Ovary (tissue), 9 donors: Measurements from ENCODE around the gene DENND4C. TPM values are rescaled to one million over a fixed set of nuclear protein-coding genes. Genes with fewer than 3 reads are reported as not detected.

Experiments
- DNase-seq, 5 donors: peaks; one replicate each; pipeline ENCODE4 v3.0.0-alpha.2; 2019 to 2020
- H3K27ac ChIP-seq, 2 donors: fragments of 200-600 bp; one replicate each; pipeline versions ENCODE4 v1.5.1 to v1.8.0; 2019 to 2022
- H3K27me3 ChIP-seq: fragments of 200-600 bp; one replicate; pipeline ENCODE4 v1.8.0; 2022
- H3K36me3 ChIP-seq: fragments of 200-600 bp; sonication (generic); one replicate; pipeline ENCODE4 v1.5.1; 2019
- H3K4me1 ChIP-seq: one replicate; pipeline ENCODE4 v1.8.1; 2013; ENCODE audit warnings: mild to moderate bottlenecking, moderate library complexity; ENCODE audit not compliant: insufficient read depth
- H3K4me3 ChIP-seq: fragments of 200-600 bp; sonication (generic); one replicate; pipeline ENCODE4 v1.5.1; 2017
- H3K9me3 ChIP-seq, 2 donors: fragments of 200-600 bp in 1 of 2; sonication (generic) in 1 of 2; one replicate each; pipeline versions ENCODE4 v1.5.1 to v1.8.1; 2013 to 2019; ENCODE audit warnings: mild to moderate bottlenecking in 1 of 2, moderate library complexity in 1 of 2
- EP300 ChIP-seq: sonication (generic); formaldehyde crosslinking; IDR thresholded peaks from one replicate; pipeline ENCODE4 v1.6.1; 2017; ENCODE audit warnings: antibody characterized with exemption
- POLR2A ChIP-seq: fragments of 450-650 bp; IDR thresholded peaks from one replicate; pipeline ENCODE4 v1.6.1; 2017; ENCODE audit warnings: antibody characterized with exemption, mild to moderate bottlenecking, moderate library complexity
- WGBS, 3 donors: extraction: QIAGEN DNeasy Blood & Tissue Kit in 1 of 3; methylation state at CpG; one replicate each; pipeline versions ENCODE4 v1.1.5 to v1.1.7; 2013 to 2017; 5-methylcytosine and 5-hydroxymethylcytosine counted together
- intact Hi-C, 4 donors: fragments of 100-400 bp; cut with DNase I; formaldehyde crosslinking; loops; one replicate each; pipeline versions ENCODE4 v1.11.0 to v1.15.1; 2022 to 2023
- polyA plus RNA-seq, 2 donors: library from polyadenylated mRNA; stranded (reverse); fragments of 200-250 nt in 1 of 2; fragments of 350-450 nt in 1 of 2; fragmentation: Illumina TruSeq in 1 of 2; extraction: RNeasy Lipid Tissue Mini Kit (QIAGEN cat#74804) in 1 of 2; gene quantifications; one replicate each; pipeline ENCODE4 v1.2.3, GENCODE V29; 2013 to 2014
- total RNA-seq, 7 donors: library from RNA; depleted of rRNA in 2 of 7; stranded (reverse); fragments of >200 nt in 2 of 7; fragmentation: NEBNext Ultra II Directional in 3 of 7; extraction: Animal tissue kit (Norgen Biotek cat#: 25700) in 3 of 7; gene quantifications; one replicate each; pipeline versions ENCODE4 v1.1.0 to v1.2.4, GENCODE V29; 2016 to 2023
- TF ChIP-seq, protein P1 (sequence below), 3 donors: fragments of 450-650 bp in 2 of 3; fragments of 200-600 bp in 1 of 3; IDR thresholded peaks; one replicate each; pipeline versions ENCODE4 v1.5.1 to v1.8.0; 2016 to 2022; ENCODE audit warnings: antibody characterized with exemption in 3 of 3, mild to moderate bottlenecking in 1 of 3
- donor health status: DM: no; HTN: no; CAD: no; lungs with moderate emphysema.
- donor health status: DM: no; HTN: no; CAD: no.
- donor health status: Bipolar disorder and iron deficiency.
- donor health status: DM: yes; HTN: yes; CAD: no.
- donor health status: DM: no; HTN: no; CAD: no.
- donor health status: DM: yes; HTN: yes; CAD: no.

DENND4C gene
- total and polyA plus RNA-seq, 9 donors = 18.7 to 83.9 (median 58.6) TPM

DNA sequence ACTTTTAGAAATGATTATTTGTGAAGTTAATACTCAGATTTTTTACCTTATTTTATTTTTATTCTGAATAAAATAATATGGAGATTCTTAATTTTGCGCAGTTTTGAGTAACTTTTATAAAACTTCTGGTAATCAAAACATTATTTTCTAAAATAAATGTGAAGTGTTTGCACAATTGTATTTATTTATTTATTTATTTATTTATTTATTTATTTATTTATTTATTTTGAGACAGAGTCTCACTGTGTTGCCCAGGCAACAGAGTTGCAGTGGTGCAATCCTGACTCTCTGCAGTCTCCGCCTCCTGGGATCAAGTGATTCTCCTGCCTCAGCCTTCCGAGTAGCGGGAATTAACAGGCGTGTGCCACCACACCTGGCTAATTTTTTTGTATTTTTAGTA lies 76.1 kb downstream of the DENND4C start:
- Histone ChIP-seq H3K27me3 (no peaks in the 10 kb centered on the region), H3K9me3 (no peaks in the 10 kb centered on the region), H3K4me3 (no peak overlapping the region), H3K36me3 (no peaks in the 10 kb centered on the region), H3K27ac (no peak overlapping the region), H3K4me1 (no peaks in the 10 kb centered on the region)
- DNase-seq = no peak
- intact Hi-C loops = no loop called here
- TF ChIP-seq POLR2A (no peak), EP300 (no peak)
- TF ChIP-seq, protein P1, sequence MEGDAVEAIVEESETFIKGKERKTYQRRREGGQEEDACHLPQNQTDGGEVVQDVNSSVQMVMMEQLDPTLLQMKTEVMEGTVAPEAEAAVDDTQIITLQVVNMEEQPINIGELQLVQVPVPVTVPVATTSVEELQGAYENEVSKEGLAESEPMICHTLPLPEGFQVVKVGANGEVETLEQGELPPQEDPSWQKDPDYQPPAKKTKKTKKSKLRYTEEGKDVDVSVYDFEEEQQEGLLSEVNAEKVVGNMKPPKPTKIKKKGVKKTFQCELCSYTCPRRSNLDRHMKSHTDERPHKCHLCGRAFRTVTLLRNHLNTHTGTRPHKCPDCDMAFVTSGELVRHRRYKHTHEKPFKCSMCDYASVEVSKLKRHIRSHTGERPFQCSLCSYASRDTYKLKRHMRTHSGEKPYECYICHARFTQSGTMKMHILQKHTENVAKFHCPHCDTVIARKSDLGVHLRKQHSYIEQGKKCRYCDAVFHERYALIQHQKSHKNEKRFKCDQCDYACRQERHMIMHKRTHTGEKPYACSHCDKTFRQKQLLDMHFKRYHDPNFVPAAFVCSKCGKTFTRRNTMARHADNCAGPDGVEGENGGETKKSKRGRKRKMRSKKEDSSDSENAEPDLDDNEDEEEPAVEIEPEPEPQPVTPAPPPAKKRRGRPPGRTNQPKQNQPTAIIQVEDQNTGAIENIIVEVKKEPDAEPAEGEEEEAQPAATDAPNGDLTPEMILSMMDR (IDR thresholded peaks at IDR 0.05) = no peak
- 97 to 98% (median 97%) methylated on average over 5 of the region's 5 CpGs for WGBS, 3 donors

DNA sequence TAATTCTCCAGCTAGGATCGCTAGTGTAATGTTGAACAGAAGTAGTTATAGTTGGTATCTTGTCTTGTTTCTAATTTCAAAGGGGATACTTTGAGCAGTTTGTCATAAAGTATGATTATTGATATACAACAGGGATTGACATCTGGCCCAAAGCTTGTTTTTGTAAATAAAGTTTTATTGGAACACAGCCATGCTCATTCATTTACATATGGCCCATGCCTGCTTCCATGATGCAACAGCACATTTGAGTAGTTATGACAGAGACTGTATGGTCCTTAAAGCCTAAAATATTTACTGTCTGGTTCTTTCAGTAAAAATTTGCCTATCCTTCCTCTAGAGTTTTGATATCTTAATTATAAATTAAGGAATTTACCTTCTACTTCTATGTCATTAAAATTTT lies 79.8 kb downstream of the DENND4C start:
- Histone ChIP-seq H3K27me3 (no peaks in the 10 kb centered on the region), H3K27ac (no peak overlapping the region), H3K36me3 (no peaks in the 10 kb centered on the region), H3K4me3 (no peak overlapping the region), H3K9me3 (no peaks in the 10 kb centered on the region), H3K4me1 (no peaks in the 10 kb centered on the region)
- intact Hi-C loops = no loop called here
- no peak for TF ChIP-seq EP300
- no peak for DNase-seq
- 90 to 97% (median 90%) methylated on average over 1 of the region's 1 CpG for WGBS, 3 donors

DNA sequence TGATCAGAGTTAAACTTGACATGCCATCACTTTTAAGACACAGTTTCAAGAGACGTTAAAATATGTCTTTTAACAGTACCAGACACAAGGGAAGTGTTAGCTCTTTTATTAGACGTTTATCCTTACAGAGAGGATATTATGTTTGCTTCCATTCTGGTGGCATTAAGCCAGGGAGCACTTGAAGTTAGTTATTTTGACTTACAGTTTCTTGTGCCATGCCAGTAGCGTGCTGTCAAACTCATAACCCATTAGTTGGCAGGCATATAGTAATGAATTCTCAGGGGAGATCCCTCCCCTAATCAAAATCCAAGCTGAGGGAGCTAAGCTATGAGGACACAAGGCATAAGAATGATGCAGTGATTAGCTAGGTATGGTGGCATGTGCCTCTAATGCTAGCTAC lies 83.1 kb downstream of the DENND4C start:
- intact Hi-C loops = no loop called here
- Histone ChIP-seq H3K36me3 (no peaks in the 10 kb centered on the region), H3K4me3 (no peak overlapping the region), H3K27ac (no peak overlapping the region), H3K9me3 (no peaks in the 10 kb centered on the region), H3K27me3 (no peaks in the 10 kb centered on the region), H3K4me1 (no peaks in the 10 kb centered on the region)
- TF ChIP-seq, protein P1 (IDR thresholded peaks at IDR 0.05) = no peak
- TF ChIP-seq POLR2A (no peak), EP300 (no peak)
- no peak for DNase-seq
- WGBS, 3 donors = 73 to 80% (median 76%) methylated on average over 3 of the region's 3 CpGs

- Histone ChIP-seq H3K27ac (no peak overlapping the region), H3K36me3 (no peaks in the 10 kb centered on the region), H3K9me3 (no peaks in the 10 kb centered on the region), H3K4me3 (no peak overlapping the region), H3K27me3 (no peaks in the 10 kb centered on the region), H3K4me1 (no peaks in the 10 kb centered on the region)
- no peak for DNase-seq
- 79 to 91% (median 86%) methylated on average over 1 of the region's 1 CpG for WGBS, 3 donors
- no peak for TF ChIP-seq EP300
- TF ChIP-seq, protein P1 (IDR thresholded peaks at IDR 0.05) = no peak
- TF ChIP-seq POLR2A = no peak
- intact Hi-C loops = no loop called here
Observed at GRCh38 chr9:19320495-19320894, 90.0 kb downstream of the DENND4C start.

GRCh38 chr9:19331877-19332276 lies 101.4 kb downstream of the DENND4C start:
- H3K36me3 ChIP-seq = no peaks in the 10 kb centered on the region
- intact Hi-C loops = no loop called here
- no peaks in the 10 kb centered on the region for H3K27me3 ChIP-seq
- TF ChIP-seq EP300 = no peak
- TF ChIP-seq POLR2A = no peak
- TF ChIP-seq, protein P1 (IDR thresholded peaks at IDR 0.05) = no peak
- no peak overlapping the region for H3K27ac ChIP-seq
- DNase-seq = no peak
- H3K4me1 ChIP-seq = no peaks in the 10 kb centered on the region
- H3K4me3 ChIP-seq = no peak overlapping the region
- H3K9me3 ChIP-seq = no peaks in the 10 kb centered on the region
- 96 to 97% (median 97%) methylated on average over 2 of the region's 2 CpGs for WGBS, 3 donors
